ENCODE data around the gene HCN2. TPM values are rescaled to one million over a fixed set of nuclear protein-coding genes. Genes with fewer than 3 reads are reported as not detected.

The HCN2 gene
- total RNA-seq: 4.5 TPM
- long read RNA-seq: 0 reads

DNA sequence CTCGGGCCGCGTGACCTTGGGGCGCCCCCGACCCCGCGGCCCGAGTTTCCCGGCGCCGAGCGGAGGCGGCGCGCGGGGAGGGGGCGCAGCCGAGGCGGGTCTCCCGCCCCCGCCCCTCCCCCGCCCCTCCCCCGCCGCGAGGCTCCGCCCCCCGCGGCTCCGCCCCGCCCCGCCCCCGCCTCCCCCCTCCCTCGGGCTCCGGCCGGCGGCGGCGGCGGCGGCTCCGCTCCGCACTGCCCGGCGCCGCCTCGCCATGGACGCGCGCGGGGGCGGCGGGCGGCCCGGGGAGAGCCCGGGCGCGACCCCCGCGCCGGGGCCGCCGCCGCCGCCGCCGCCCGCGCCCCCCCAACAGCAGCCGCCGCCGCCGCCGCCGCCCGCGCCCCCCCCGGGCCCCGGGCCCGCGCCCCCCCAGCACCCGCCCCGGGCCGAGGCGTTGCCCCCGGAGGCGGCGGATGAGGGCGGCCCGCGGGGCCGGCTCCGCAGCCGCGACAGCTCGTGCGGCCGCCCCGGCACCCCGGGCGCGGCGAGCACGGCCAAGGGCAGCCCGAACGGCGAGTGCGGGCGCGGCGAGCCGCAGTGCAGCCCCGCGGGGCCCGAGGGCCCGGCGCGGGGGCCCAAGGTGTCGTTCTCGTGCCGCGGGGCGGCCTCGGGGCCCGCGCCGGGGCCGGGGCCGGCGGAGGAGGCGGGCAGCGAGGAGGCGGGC is at the start of gene HCN2:
HCN2 (plus strand) TSS at position 189 of the 703 bp plus-strand sequence; CDS start at position 254, 65 bp downstream.
- DNase-seq (ENCODE audit: missing footprints): no peak
- intact Hi-C loops (cut with DNase I): loop anchor here (10.0 kb wide), 1 partner anchor 145 kb away; no protein-coding TSS in a partner anchor

DNA sequence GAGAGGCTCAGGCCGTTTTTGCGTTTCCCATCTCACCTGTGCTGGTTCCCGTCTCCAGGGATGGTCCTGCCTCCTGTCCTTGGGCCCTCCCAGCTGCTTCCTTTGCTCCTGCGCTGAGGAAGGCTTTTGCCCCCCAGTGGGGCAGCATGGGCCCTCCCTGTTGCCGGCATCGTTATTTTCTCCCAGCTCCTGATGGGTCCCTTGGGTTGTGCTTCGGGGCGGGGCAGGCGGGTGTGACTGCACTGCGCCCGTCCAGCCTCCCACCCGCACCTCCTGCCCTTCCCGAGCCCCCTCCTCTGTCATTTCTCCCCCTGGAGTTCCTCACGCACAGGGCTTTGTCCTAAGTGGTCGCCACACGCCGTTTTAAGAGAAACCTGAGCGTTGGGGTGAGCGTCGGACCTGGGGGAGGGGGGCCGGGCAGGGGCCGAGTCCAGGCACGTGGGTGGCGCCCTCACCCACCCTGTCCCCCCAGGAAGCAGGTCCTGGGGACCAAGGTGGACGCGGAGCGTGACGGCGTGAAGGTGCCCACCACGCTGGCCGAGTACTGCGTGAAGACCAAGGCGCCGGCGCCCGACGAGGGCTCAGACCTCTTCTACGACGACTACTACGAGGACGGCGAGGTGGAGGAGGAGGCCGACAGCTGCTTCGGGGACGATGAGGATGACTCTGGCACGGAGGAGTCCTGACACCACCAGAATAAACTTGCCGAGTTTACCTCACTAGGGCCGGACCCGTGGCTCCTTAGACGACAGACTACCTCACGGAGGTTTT is 48.6 kb upstream of the HCN2 start:
- no peak for ATAC-seq
- DNase-seq (ENCODE audit: missing footprints): peak; percentile 62
- intact Hi-C loops (cut with DNase I): no loop called here

More for the DNA sequence above, at the start of gene HCN2:
- ATAC-seq: no peak

DNA sequence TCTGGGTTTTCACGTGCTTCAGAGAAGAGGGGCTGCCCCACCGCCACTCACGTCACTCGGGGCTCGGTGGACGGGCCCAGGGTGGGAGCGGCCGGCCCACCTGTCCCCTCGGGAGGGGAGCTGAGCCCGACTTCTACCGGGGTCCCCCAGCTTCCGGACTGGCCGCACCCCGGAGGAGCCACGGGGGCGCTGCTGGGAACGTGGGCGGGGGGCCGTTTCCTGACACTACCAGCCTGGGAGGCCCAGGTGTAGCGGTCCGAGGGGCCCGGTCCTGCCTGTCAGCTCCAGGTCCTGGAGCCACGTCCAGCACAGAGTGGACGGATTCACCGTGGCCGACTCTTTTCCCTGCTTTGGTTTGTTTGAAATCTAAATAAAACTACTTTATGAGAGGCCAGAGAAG is 48.0 kb upstream of the HCN2 start:
- no peak for ATAC-seq
- DNase-seq (ENCODE audit: missing footprints): peak; percentile 54
- intact Hi-C loops (cut with DNase I): no loop called here

DNA sequence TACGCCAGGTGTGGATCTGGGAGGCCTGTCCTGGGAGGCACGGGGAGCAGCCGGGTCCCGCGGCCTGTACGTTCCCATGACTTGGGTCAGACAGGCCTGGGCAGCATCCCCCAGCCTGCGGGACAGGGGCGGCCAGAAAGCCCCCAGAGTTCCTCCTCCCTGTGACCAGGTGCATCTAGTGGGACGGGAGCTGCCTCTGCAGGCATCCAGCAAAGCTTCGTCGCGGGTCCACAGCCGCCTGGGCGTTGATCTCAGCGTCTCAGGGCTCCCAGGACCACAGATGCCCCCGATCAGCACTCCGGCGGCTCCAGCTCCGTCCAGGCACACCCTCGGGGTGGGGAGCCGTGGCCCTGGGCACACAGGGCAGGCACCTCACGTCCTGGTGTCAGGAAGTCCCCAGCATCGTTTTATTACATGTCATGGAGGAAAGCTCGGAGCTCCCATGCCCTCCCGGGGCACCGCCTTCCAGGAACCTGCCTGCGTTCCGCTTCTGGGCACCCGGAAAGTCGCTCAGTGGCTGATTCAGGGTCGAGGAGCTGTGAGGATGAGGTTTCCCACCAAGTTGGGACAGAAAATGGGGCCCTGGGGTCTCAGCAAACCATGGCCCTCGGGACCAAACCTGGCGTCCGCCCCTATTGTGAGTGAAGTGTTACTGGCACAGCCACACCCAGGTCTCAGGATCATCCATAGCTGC is 47.4 kb upstream of the HCN2 start:
- no peak for ATAC-seq
- intact Hi-C loops (cut with DNase I): no loop called here

DNA sequence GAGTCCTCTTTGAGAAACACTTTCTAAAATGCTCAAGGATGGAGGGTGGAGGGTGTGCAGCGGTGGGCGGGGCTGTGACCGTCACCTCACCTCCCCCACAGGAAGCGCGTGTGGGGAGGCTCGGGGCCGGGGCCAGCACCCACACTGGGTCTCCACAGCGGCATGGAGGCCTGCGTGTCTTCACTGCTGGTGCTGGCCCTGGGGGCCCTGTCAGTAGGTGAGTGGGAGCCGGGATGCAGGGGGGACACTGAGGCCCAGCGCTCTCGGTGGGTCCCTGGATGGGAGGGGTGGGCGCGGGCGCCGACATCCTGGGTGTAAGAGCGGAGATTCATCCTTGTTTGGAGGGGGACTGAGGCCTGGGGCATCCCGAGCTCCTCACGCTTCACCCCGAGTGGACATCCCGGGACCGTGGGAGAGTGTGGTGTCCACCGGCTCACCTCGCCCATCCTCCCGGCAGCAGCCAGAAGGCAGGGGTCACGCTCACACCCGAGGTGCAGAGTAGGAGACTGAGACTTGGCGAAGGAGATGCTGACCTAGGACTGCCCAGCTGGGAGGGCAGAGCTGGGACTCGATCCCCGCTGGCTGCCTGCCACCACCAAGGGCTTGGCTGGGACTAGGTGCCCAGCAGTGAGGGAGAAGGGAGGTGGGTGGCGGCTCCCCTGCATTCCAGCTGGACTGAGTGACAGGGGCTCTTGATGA is 45.6 kb upstream of the HCN2 start, which contains the start of gene GZMM:
GZMM (plus strand) TSS at position 144 of the 699 bp plus-strand sequence; CDS start at position 163, 19 bp downstream.
- ATAC-seq: peak; percentile 22
- DNase-seq (ENCODE audit: missing footprints): peak; percentile 62
- intact Hi-C loops (cut with DNase I): no loop called here

More for the DNA sequence above, 47.4 kb upstream of the HCN2 start:
- DNase-seq (ENCODE audit: missing footprints): peak; percentile 66

DNA sequence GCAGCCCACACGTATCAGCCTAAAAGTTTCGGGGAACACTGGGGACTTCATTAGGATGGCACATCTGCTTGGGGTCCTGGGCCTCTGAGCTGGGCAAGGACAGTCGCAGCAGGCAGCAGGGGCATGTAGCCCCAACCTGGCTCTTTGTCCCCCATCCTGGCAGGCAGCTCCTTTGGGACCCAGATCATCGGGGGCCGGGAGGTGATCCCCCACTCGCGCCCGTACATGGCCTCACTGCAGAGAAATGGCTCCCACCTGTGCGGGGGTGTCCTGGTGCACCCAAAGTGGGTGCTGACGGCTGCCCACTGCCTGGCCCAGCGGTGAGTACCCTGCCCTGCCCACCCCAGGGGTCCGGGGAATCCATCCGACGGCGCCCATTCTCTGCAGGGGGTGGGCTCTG is 42.6 kb upstream of the HCN2 start:
- no peak for DNase-seq (ENCODE audit: missing footprints)
- ATAC-seq: no peak
- intact Hi-C loops (cut with DNase I): no loop called here

DNA sequence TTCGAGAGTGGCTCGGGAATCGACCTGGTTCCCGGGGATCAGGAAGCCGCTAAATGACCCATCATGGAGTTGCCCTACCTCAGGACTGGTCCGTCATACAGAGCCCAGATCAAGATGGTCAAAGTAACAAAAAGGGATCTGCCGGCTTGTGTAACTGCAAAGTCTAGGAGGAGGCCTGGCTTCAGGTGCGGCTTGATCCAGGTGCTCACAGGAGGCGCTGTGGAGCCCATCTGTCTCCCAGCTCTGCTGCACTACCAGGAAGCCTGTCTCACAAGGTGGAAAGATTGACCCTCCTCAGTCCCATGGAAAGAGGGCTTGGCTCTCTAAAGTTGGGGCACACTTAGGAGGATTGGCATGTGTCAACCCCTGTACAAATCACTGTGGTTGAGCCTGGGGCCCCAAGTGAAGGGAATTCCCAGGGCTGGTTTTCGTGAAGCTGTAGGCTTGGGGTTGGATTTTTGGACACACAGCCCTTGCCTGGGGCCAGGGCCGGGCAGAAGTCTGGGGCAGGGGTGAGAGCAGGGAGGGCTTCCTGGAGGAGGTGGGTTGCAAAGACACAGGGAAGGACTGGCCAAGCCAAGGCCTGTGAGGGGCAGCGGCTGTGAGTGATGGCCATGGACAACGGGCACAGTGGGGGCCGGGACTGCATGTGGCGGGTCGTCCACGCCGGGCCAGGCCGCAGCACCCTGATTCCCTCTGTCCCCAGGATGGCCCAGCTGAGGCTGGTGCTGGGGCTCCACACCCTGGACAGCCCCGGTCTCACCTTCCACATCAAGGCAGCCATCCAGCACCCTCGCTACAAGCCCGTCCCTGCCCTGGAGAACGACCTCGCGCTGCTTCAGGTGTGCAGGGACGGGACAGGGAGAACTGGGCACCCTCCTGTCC is 41.6 kb upstream of the HCN2 start:
- DNase-seq (ENCODE audit: missing footprints): no peak
- intact Hi-C loops (cut with DNase I): no loop called here
- no peak for ATAC-seq

DNA sequence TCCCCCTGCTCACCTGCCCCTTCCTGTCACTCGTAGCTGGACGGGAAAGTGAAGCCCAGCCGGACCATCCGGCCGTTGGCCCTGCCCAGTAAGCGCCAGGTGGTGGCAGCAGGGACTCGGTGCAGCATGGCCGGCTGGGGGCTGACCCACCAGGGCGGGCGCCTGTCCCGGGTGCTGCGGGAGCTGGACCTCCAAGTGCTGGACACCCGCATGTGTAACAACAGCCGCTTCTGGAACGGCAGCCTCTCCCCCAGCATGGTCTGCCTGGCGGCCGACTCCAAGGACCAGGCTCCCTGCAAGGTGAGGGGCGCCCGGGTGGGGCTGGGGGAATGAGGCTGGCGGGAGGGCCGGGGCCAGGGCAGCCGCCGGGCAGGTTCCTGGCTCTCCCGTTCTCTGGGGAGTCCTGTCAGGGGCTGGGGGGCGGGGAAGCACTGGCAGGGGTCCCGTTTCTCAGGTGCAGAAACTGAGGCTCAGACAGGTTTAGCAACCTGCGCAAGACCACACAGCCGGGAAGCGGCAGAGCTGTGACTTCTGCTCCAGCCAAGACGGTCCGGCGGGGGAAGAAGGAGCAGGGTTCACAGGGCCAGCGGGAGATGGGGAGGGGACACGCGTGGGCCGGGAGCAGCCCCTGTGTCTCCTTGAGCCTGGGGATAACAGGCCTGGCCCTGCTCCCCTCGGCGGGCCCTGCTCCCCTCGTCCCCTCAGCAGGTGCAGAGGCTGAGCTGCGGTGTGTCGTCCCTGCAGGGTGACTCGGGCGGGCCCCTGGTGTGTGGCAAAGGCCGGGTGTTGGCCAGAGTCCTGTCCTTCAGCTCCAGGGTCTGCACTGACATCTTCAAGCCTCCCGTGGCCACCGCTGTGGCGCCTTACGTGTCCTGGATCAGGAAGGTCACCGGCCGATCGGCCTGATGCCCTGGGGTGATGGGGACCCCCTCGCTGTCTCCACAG is 40.5 kb upstream of the HCN2 start:
- ATAC-seq (no peak), DNase-seq (ENCODE audit: missing footprints) (no peak)
- intact Hi-C loops (cut with DNase I): no loop called here

DNA sequence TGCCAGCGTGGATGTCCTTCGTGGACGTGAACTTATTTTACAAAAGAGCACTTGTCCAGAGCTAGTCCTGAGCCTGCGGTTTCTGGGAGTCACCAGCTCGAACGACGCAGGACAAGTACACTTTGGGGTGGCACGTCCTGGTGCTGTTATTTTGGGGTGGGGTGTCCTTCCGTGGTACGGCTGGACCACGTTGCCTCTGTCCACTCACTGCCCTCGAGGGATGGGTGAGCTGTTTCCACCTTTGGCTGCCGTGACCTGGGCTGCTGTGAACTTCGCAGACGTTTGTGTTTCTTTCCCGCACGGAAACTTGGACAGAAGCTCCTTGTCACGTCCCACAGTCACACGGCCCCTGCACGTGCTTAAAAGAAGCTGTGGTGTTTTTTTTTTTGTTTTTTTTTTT is 34.9 kb upstream of the HCN2 start:
- intact Hi-C loops (cut with DNase I): loop anchor here (10.0 kb wide), 1 partner anchor 180 kb away; no protein-coding TSS in a partner anchor
- no peak for DNase-seq (ENCODE audit: missing footprints)
- ATAC-seq: no peak

DNA sequence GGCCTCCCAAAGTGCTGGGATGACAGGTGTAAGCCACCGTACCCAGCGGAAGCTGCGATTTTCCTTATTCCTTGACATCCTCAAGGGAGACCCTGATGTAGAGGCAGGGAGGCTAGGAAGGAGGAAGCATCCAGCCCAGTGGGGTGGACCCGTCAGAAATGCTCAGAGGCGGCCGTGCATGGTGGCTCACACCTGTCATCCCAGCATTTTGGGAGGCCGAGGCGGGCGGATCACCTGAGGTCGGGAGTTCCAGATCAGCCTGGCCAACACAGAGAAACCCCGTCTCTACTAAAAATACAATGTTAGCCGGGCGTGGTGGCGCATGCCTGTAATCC is 34.2 kb upstream of the HCN2 start:
- intact Hi-C loops (cut with DNase I): loop anchor here (10.0 kb wide), 1 partner anchor 179 kb away; no protein-coding TSS in a partner anchor
- no peak for DNase-seq (ENCODE audit: missing footprints)
- ATAC-seq: no peak

DNA sequence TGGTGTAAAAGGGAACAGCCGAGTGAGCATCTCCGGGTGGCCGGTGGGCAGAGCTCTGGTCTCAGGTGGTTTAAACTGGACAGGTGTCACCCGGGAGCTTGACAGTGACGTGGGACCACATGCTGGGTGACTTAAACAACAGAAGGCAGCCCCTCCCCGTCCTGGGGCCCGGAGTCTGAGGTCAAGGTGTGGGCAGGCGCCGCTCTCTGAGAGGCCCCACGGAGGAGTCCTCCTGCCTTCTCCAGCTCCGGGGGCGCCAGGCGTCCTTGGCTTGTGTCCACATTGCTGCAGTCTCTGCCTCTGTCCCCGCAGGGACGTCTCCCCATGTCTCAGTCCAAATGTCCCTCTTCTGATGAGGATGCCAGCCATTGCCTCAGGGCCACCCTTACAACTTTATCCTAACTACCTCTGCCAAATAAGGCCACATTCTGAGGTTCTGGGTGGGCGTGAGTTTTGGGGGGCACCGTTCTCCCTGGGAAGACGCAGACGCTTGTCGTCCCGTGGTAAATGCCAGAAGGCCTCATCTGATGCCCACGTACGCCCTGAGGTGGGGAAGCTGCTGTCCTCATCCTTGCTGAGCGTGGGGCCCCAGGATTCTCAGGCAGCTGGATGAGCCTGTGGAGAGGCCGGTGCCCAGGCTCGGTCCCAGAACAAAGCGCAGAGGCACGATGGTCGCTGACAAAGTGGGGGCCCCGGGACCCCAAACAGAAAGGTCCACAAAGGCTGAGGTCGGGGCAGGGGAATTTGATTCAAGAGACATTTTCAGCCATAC is 32.9 kb upstream of the HCN2 start:
- DNase-seq (ENCODE audit: missing footprints) (peak; percentile 73), ATAC-seq (no peak)
- intact Hi-C loops (cut with DNase I): loop anchor here (10.0 kb wide), 1 partner anchor 178 kb away; no protein-coding TSS in a partner anchor

DNA sequence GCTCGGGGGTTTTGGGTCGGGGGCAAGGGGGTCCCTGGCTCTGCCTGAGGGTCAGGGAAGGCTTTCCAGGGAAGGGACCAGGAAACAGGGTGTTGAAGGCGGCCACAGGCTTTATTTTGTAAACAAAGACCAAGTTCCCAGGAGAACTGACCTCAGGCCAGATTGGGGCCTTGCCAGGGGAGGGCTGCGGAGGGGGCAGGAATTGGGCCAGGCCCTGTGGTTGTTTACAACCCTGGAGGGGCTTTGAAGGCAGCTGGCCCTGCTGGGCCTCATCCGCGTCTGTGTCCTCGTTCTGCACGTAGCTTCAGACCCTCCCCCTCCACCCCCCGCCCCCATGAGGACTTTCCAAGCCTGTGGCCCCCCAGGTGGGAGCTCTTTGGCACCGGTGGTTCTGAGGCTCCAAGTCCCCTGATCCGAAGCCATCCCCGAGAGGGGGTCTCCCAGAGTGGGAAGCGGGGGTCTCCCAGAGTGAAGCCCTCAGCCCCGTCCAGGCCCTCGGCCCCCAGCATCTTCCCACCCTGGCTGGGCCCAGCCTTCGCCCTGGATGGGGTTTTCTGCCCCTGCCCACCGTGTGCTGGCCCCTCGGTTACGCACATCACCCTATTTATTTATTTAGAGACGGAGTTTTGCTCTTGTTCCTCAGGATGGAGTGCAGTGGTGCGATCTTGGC is 30.8 kb upstream of the HCN2 start:
- peak; percentile 62 for DNase-seq (ENCODE audit: missing footprints)
- intact Hi-C loops (cut with DNase I): loop anchor here (10.0 kb wide), 1 partner anchor 176 kb away; no protein-coding TSS in a partner anchor
- ATAC-seq: peak; percentile 50

DNA sequence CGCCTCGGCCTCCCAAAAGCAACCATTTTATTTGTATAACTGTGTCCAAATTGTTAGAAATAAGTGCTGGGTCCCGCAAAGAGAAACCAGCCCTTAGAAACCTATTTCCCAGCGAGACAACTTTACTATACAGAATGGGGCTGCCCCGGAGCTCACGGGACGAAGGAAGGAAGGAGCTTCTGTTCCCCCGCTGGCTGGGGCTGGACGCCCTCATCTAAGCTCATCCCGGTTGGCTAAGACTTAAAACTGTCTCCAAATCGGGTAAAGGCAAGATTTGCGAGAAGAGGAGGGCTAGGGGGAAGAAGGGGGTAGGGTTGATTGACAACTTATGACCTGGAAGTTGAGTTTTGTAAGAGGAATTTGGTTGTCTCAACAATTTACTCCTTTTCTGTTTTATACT is 29.6 kb upstream of the HCN2 start:
- DNase-seq (ENCODE audit: missing footprints): no peak
- ATAC-seq: no peak
- intact Hi-C loops (cut with DNase I): no loop called here

DNA sequence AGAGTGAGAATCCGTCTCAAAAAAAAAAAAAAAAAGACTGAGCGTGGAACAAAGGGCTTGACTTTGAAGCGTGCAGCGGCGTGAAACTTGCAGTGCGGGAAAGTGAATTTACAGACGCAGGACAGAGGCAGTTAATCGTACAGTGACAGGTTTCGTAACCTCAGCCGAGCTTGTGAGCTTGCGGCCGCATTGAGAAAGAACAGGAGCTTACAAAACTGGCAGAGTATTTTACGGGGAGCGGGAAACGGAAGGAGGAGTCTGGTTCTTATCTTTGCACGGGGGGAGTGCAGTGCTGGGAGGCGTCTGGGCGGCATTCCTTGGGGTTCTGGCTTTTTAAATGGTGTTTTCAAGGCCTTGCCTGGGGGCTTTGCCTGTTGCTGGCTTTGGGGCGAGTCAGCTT is 23.3 kb upstream of the HCN2 start:
- intact Hi-C loops (cut with DNase I): no loop called here
- ATAC-seq: peak; percentile 66
- peak; percentile 73 for DNase-seq (ENCODE audit: missing footprints)

DNA sequence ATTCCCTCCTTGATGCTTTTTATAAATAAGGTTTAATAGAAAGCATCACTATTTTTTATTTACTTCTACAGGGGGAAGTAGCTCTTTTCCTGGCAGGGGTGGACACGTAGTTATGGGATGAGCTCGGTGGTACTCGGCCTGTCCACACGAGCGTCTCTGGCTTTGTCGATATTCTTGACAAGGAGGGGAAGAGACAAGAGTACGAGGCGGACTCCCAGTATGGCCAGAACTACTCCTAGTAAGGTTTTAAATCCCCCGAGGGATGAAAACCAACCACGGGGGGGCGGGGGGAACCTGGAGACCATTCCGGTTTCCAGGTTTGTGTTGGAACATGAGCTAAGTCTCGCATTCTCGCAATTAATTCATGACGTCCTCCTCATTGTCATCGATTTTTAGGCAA is 22.8 kb upstream of the HCN2 start:
- intact Hi-C loops (cut with DNase I): no loop called here
- ATAC-seq: no peak
- no peak for DNase-seq (ENCODE audit: missing footprints)
